Measurements from ENCODE around the gene CUL4A. TPM values are rescaled to one million over a fixed set of nuclear protein-coding genes. Genes with fewer than 3 reads are reported as not detected.

The CUL4A gene
- total and polyA plus RNA-seq, 9 donors, result 52.4 to 72.3 (median 62.8) TPM

Other genes starting within 250 kb of the CUL4A start
- 19.2 TPM for gene MCF2L, start 240.4 kb upstream of the CUL4A start, total RNA-seq
- 10 to 100 TPM; 15.9 to 27.6 (median 20.6) TPM for gene MCF2L, start 240.4 kb upstream of the CUL4A start, polyA plus RNA-seq (ENCODE audit: insufficient read depth in 1 of 8, insufficient read length in 8 of 8, low replicate concordance in 1 of 8)
- gene F7, start 103.8 kb upstream of the CUL4A start, total RNA-seq, result 1.6 TPM
- 1 to 10 TPM in 7 of 8 donors, under 1 TPM in 1; 0.99 to 2.0 (median 1.5) TPM for gene F7, start 103.8 kb upstream of the CUL4A start, polyA plus RNA-seq (ENCODE audit: insufficient read depth in 1 of 8, insufficient read length in 8 of 8, low replicate concordance in 1 of 8)
- gene F10, start 86.8 kb upstream of the CUL4A start, total RNA-seq, result 41.0 TPM
- gene F10, start 86.8 kb upstream of the CUL4A start, polyA plus RNA-seq (ENCODE audit: insufficient read depth in 1 of 8, insufficient read length in 8 of 8, low replicate concordance in 1 of 8), result 10 to 100 TPM in 7 of 8 donors, 1 to 10 TPM in 1; 6.7 to 19.3 (median 13.7) TPM
- not detected for gene PROZ, start 51.0 kb upstream of the CUL4A start, total RNA-seq
- gene PROZ, start 51.0 kb upstream of the CUL4A start, polyA plus RNA-seq (ENCODE audit: insufficient read depth in 1 of 8, insufficient read length in 8 of 8, low replicate concordance in 1 of 8), result under 1 TPM in 6 of 8 donors, not detected in 2; 0.08 to 0.28 (median 0.15) TPM
- gene PCID2, start 944 bp upstream of the CUL4A start, total RNA-seq, result 39.4 TPM
- 10 to 100 TPM; 34.6 to 44.3 (median 37.1) TPM for gene PCID2, start 944 bp upstream of the CUL4A start, polyA plus RNA-seq (ENCODE audit: insufficient read depth in 1 of 8, insufficient read length in 8 of 8, low replicate concordance in 1 of 8)
- gene LAMP1, start 87.6 kb downstream of the CUL4A start, total RNA-seq, result 69.6 TPM
- 100 to 1,000 TPM in 3 of 8 donors, 10 to 100 TPM in 5; 86.3 to 120 (median 94.1) TPM for gene LAMP1, start 87.6 kb downstream of the CUL4A start, polyA plus RNA-seq (ENCODE audit: insufficient read depth in 1 of 8, insufficient read length in 8 of 8, low replicate concordance in 1 of 8)
- 2.9 TPM for gene GRTP1, start 154.5 kb downstream of the CUL4A start, total RNA-seq
- 1 to 10 TPM; 1.5 to 4.5 (median 2.8) TPM for gene GRTP1, start 154.5 kb downstream of the CUL4A start, polyA plus RNA-seq (ENCODE audit: insufficient read depth in 1 of 8, insufficient read length in 8 of 8, low replicate concordance in 1 of 8)
- 212 TPM for gene ADPRHL1, start 243.9 kb downstream of the CUL4A start, total RNA-seq
- gene ADPRHL1, start 243.9 kb downstream of the CUL4A start, polyA plus RNA-seq (ENCODE audit: insufficient read depth in 1 of 8, insufficient read length in 8 of 8, low replicate concordance in 1 of 8), result 100 to 1,000 TPM; 150 to 282 (median 207) TPM